NAMALWA (cell line): ENCODE results near the gene PRRX1.

ENCODE experiments used
- DNase-seq: peaks from one replicate; pipeline ENCODE4 v3.0.0-alpha.2; 2015; ENCODE audit warnings: low spot score

The PRRX1 gene

DNA sequence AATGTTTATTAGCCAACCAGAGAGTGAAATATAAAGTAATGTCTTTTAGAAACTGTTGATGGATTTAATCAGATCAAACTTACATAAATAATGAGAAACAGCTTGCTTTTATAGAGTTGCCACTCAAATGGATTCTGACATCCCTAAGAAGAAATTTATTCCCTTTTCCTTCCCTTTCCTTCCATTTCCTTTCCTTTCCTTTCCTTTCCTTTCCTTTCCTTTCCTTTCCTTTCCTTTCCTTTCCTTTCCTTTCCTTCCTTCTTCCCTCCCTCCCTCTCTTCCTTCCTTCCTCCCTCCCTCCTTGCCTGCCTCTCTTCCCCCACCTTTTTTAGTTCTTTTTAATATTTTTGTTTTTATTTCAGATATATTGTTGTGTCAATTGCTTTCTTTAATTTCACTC is 27.3 kb downstream of the PRRX1 start:
- DNase-seq, result no peak

DNA sequence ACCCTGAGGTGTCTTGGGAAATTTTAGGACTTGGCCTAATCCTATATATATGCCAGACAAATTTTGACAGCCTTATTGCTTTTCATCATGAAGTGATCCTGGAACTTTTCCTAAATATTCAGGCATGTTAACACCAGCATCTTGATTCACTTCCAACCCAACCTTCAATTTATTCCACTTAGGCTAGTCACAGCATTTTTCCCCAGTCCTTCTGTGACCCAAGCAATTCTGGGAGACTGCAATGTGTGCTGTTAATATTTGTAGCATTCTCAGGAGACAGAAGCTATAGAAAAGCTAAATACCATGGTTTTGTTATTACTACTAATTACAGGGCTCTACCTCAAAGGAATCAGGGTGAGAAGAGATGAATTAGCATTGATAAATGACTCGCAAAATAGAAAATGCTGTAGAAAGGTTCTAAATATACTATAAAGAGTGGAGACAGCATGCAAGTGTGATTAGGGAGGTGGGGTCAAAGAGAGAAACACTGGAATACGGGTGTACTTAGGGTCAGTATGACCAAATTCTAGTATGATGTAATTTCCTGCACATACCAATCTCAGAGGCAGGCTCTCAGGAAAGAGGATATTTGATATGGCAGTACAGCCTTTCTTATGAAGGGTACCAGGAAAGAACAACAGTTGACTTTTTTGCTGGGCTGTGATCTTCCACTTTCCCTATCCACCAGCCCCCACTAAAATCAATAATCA is 29.1 kb downstream of the PRRX1 start:
- DNase-seq, result no peak

DNA sequence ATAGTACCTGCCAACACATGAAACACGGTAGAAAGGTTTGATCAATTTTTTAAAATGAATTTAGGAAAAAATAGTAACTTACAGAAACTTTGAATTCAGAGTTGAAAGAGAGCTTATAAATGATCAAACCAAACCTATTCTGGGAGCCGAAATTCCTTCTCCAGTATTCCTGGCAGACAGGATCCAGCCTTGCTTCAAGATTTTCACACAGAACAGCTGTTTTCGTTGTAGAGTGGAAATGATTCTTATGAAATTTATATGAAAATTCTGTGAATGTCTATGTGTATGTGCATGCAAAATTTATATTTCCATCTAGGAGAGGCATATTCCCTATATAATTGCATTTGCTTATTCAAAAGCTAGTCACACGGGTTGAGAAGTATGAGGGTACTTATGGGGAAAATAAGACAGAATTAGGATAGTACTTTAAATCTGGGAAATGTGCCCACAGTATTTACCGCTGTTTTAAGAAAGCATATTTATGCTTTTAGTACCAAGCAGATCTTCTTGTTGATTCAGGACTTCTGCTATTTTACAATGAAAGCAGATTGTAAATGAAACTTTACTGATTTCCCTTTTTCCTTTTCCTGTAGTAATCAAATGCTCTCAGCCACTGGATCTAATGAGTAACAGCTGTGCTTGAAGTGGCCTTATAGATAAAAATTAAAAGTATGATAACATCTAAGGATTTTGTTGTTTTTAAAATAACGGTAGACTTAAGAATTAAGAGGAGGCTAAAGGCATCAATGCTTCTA is 30.4 kb downstream of the PRRX1 start:
- DNase-seq, result no peak

DNA sequence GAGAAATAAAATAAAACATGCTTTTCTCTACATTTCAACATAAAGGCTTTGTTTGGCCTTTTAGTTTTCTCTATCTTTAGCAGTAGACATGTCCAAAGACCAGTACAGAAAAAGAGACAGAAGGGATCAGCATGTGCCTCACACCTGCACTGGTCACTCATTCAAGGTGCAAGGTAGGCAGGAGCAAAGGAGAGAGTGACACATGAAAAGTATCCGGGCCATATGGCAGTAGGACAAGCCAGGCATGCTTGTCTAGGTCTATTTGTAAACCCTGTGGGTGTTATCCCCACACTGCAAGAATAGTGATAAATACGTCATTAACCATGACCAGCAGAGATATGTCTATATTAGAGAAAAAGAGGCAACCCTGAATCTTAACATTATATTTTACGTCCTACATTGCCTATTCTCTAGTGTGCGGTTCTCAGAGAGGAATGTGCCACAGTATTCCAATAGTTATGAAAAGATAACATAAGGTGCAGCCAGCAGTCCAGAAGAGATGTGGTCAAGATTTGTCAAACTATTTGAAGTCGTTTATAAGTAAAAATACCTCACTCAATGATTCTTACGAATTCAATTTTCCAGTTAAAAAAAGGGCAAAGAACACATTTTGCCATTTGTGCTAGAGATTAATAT is 32.1 kb downstream of the PRRX1 start:
- no peak for DNase-seq

DNA sequence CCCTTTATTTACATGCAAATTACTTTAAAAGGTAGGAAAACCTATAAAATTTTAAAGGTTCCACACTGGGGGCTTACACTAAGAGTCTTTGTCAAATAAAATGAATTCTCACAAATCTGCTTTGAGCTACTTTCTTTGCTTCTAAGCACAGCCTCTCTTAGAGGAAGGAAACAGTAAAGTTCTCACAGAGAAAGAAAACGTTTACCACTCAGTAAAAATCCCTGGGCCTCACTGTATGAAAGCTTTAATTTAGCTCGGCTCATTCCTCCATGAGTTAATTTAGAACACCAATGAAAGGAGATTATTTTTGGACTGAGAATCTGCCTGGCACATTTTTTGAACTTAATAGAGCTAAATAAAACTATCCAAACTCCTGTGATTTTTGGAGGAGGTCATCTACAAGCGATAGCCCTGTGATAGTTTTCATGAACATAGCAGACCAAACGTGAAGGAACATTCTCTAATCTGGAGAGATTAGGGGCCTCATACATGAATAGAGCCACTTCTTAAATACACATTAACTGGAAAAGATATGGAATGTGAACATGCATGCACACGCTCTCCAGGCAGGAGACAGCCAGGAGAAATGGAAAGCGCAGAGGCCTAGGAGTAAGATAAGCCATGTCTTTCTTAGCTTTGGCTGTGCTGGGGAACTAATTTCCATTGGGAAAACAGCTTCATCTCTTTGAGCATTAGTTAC is 32.8 kb downstream of the PRRX1 start:
- no peak for DNase-seq

DNA sequence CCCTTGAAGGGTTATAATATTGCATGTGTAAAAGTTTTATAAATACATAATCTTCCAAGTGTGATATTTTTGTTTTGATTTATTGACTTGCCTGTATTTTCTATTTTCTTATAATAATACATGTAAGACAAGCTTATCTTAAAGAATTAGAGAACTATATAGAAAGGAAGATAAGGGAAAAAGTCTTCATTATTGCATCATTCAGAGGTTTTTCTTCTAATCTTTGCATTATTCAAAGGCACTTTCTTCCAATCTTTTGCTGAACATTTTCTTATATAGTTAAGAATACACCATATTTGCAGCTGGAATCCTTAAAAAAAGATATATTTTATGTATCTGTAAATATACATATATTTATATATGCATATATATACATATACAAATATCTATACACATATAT is 33.4 kb downstream of the PRRX1 start:
- DNase-seq, result no peak

DNA sequence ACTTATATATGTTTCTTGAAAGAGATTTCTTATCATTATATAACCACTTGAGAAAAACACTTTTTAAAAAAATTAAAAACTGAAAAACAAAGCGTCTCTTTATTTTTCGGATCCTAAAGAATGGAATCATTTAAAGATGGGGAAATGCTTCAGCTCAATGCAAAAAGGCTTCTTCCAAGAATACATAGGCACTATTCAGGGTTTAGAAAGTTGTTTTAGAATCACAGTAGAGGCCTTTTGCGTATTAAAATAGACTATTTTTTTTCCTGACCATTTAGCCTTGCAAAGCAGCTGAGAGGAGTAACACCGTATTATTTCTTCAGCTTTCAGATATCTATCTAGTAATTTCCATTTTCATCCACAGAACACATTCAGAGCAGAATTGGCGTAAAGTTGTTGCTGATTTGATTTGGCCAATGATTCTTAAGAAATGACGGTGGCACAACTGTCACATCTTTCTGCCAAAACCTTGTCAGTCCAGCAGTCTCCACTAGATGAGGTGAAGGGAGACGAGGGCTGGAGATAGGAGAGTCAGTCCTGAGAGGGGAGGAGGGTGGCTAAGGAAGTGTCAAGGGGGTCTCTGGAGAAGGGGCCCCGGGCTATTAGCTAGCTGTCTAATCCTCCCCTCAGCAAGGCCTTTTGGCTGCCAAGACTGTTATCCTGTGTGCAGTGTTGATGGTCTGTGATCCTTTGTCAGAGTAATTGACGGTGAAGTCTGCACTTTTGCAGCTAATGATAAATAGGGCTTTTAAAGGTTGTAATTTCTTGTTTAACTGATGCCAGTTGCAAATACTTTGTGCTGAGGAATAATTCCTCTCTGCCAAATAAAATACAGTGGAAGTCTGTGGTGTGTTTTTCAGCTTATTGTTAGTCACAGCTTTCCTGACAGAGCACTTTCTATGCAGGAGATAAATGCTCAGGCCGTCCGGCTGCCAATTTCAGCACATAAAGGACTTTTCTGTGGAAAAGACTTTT is 34.7 kb downstream of the PRRX1 start:
- DNase-seq, result no peak

DNA sequence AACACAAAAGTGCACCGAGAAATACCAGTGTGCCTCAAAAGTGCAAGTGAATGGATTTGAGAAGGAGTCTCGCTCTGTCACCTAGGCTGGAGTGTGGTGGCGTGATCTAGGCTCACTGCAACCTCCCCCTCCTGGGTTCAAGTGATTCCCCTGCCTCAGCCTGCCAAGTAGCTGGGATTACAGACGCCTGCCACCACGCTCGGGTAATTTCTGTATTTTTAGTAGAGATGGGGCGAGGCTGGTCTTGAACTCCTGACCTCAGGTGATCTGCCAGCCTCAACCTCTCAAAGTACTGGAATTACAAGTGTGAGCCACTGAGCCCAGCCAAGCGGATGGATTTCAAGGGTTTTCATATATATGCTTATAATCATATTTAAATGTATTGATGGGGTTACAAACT is 35.8 kb downstream of the PRRX1 start:
- no peak for DNase-seq

DNA sequence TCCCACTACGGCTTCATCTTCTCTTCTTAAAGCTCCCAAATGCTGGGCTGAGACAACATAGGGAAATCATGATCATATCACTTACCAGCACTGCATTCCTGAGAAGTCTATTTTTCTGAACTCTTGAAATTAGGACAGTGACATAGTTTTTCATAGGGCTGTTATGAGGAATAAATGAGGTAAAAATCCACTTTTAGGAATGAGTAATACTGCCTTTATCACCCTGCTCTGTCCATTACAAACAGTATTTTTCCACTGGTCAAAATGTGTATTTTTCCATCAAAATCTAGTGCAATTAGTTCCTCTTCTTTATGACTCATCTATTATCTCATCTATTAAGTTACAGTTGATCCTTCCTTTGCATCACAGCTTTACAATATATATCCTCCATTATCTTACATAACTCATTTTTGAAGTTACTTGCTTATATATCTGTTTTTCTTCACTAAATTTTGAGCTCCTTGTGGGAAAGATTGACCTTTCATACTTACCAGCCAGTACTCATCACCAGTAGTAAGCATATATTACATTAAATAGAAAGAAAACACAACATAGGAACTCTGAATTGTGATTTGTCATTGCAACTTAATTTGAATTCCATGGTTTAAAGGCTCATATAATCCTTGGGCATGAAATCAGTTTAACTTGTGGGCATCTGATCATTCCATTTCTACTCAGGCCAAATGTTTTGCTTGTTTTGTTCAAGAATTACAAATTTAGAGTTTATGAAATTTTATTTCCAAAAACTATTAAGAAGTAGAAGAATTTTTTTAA is 37.1 kb downstream of the PRRX1 start:
- DNase-seq, result no peak

DNA sequence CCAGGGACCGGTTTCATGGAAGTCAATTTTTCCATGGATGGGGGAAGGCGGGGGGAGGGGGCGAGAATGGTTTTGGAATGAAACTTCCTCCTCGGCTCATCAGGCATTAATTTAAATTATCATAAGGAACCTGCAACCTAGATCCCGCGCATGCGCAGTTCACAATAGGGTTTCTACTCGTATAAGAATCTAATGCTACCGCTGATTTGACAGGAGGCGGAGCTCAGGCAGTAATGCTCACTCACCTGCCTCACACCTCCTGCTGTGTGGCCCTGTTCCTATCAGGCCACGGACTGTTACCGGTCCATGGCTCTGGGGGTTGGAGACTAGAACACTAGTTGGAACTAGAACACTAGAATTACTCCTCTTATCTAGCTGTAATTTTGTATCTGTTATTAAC is 38.0 kb downstream of the PRRX1 start:
- no peak for DNase-seq

DNA sequence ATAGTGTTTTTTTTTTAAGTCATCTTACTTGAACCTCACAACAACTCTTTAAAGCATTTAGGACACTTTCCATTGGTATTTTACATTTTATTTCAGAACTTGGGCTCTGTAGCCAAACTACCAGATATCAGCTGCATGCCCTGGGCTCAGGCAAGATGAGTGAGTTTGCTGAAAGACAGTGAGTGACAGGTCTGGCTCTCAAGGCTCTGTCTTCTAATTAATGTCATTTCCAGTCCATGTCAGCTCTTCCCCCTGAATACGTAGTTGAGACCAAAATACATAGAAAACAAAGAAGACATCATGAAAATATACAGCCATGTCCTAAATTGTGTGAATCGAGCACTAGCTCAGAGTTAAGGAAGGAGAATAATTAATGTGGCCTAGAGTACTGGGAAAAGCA is 39.7 kb downstream of the PRRX1 start:
- no peak for DNase-seq

DNA sequence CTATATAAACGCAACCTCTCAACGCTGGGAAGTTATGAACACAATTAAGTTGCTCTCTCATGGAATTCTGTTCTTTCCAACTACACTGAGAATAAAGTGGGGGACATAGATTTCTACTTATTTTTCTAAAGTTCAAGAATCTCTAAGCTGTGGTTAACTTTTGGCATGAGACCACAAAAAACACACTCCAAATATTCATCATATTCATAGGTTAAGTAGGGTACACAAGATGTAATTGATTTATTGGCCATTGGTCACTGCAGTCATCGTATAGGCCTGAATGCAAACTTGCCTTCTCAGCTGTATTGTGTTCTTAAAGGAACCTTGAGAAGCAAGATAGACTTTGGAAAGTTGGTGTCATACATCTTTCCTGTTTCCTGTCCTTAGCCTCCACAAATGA is 40.3 kb downstream of the PRRX1 start:
- DNase-seq, result no peak

DNA sequence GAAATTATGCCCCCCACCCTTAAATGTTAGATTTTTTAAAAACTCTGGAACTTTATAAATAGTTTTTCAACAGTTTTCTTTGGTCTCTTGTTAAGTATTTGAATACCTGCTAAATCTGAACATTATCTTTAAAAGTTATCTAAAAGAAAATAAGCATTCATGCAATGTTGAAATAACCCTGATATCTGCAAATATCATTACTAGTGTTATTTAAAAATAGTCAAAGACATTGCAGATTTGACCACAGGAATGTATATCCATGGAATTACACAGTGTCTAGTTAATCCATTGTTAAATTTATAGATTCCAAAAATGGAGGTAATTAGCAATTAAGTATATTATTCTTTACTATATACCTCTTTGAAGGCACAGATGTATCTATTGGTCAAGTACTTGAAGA is 42.0 kb downstream of the PRRX1 start:
- DNase-seq, result no peak

DNA sequence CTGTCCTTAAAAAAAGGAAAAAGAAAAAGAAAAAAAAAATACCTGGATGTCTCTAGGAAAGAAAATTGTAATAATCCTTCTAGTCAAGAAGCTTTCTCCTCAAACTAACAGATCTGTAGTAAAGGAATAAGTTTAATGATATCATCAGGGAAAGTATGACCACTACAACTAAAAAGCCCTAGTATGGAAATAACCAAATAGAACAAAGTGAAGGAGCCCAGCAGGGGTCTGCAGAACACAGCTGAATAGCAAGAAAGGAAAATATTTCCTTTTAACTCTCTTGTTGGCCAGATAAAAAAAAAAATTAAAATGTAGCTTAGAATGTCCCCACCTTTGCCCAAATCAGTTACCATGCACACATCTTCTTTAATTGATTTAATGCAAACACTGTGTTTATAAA is 43.2 kb downstream of the PRRX1 start:
- DNase-seq, result no peak

DNA sequence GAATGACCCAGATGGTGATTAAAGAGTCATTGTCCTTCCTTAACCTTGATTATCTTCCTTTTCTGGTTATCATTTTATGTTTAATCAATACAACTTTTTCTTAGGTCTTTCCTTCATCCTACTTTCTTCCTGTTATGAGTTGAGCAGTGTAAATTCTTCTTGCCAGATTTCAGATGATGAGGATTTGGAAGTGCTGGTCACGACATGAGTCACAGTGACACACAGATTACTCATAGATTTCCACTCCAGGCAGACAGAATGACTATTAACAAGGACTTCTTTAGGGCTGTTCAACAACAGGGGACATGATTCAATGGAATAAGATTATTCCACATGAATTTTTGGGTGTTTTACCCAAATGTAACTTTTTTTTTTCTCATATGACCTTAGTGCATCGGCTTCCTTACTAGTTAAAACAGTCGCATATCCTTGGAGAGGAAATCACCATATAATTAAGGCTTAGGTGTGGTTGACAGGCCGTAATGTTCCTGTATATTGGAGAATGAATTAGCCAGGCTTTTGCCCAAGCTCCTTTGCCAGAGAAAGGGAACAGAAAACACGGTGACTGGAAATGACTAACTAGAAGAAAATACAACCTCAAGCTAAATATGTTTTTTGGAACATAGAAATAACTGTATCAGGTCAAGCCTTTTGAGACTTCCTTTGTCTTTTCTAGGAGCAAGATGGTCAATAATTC is 44.2 kb downstream of the PRRX1 start:
- DNase-seq, result no peak

DNA sequence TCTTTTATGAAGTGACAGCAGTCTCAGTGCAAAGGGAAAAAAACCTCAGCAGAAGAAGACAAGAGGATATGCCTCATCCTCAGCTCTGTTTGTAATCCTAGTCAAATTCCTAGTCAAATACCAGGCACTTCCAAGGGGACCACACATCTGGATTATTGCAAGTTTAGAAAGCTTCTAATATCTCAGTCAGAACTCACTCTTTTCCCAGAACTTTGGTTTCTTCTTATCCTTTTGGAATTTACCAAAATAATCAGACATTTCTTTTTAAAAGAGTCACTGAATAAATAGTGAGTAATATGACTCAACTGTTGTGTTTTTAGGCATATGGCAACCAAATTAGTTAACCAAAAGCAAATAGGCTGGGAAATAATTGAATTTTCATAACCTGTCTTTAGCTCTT is 47.8 kb downstream of the PRRX1 start:
- DNase-seq, result no peak

DNA sequence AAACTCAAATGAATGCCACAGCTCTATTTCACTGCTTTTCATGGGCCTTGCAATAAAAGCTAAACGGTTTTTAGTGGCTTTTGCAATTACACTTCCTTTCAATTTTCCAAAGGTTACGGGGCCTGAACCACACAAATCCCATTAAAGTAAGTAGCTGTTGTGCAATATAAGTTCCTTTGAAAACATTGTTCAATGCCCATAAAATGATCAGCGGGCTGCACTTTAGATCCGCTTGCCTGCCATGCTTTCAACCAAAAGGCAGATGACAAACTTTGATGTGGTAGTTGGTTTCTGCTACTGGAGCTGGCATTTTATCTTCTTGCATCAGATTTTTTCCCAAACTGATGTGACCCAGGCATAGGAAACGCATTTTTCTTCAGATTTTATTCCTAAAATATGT is 50.2 kb downstream of the PRRX1 start:
- DNase-seq, result no peak

DNA sequence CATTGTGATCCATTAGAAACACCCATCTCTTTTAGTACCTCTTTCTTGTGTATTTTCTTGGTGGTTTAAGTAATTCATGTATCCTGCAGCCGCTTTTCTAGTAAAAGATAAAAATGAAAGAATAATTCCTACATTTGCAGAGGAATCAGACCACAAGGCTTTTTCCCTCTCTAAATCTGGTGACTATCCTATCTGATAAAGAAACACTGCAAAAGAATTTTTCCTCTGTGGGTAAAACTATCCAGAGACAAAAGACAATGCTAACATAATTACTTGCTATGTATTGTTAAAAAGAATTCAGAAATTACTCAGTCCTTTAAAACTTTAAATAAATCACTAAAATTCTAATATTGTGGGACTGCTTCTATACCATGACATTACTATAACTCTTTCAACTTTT is 51.0 kb downstream of the PRRX1 start:
- DNase-seq, result no peak

DNA sequence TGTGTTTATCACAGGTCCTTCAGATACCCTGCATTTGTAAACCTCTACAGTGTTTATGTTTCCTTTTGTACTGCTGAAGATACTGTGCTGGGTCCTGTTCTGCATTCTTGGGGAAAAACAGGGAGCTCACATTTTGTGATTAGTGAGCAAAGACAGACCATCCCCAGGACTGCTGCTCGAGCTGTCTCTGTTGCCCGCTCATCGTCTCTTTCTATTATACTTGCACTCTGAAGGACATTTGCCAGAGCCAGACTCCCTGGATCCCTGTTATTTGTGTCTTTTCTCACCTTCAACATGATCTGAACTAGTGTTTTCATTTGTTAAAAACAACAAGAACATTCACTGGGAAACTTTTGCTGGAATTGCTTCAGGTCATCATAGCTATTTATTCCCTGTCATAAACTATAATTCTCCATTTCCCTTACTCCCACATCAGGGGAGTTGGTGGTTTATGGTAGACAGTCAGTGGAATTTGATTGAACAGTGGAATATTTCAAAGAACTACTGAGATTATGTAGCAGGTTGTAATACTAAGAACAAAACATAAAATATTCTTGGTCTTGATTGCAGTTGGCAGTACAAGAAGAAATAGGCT is 53.0 kb downstream of the PRRX1 start:
- DNase-seq, result no peak

DNA sequence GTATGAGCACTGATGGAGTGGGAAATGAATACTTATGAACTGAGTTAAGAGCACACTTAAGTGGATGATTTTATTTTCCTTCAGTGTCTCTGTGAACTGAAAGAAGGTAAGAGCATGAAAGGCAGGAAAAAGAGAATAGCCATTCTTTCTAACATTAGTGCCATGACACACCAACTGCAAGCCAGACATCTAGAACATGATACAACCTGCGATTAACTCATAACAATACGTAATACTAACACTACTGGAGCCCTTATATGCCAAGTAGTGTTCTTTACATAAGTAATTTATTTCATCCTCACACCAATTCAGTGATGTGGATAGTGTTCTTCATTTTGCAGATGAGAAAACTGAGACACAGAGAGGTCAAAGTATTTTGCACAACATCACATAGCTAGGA is 56.7 kb downstream of the PRRX1 start:
- no peak for DNase-seq
